Activated CD4-positive, alpha-beta T cell treated with anti-CD3 and anti-CD28 coated beads, Interleukin-2, amount 10 ng/mL, durations not matched to agents 24 days and 14 days (primary cell): Measurements from ENCODE around the gene SIGLEC15. TPM values are rescaled to one million over a fixed set of nuclear protein-coding genes. Genes with fewer than 3 reads are reported as not detected.
"Not testable (repeated sequence)": the region's sequence is repeated elsewhere in the genome, so short reads cannot be mapped to it uniquely, and the experiment has no call there.

Experiments used
- DNase-seq: peaks from one replicate; pipeline ENCODE4 v3.0.0; 2022
- H3K27ac Mint-ChIP-seq: one replicate; pipeline ENCODE4 v1.8.0; 2022; ENCODE audit warnings: mild to moderate bottlenecking, mixed read lengths
- H3K27me3 Mint-ChIP-seq: one replicate; pipeline ENCODE4 v1.8.0; 2022; ENCODE audit warnings: mixed read lengths
- H3K36me3 Mint-ChIP-seq: one replicate; pipeline ENCODE4 v1.8.0; 2022; ENCODE audit warnings: low read depth, mild to moderate bottlenecking, mixed read lengths
- H3K4me1 Mint-ChIP-seq: one replicate; pipeline ENCODE4 v1.8.0; 2021; ENCODE audit warnings: mixed read lengths
- H3K4me3 Mint-ChIP-seq: one replicate; pipeline ENCODE4 v1.8.0; 2022; ENCODE audit warnings: mild to moderate bottlenecking, moderate library complexity, mixed read lengths
- H3K9me3 Mint-ChIP-seq: one replicate; pipeline ENCODE4 v1.8.0; 2021; ENCODE audit warnings: mixed read lengths
- intact Hi-C: fragments of 100-400 bp; cut with micrococcal nuclease; formaldehyde crosslinking; loops from one replicate; pipeline ENCODE4 v1.15.1; 2023
- total RNA-seq: library from RNA; stranded (reverse); gene quantifications from 2 replicates; pipeline ENCODE4 v1.2.3, GENCODE V29; 2022

The SIGLEC15 gene
- total RNA-seq, 1 donor from 2014 or later: not detected

- no peak overlapping the region for H3K27ac Mint-ChIP-seq
- peaks cover 35% of the 10 kb centered on the region for H3K27me3 Mint-ChIP-seq
- no peak for DNase-seq
- H3K4me3 Mint-ChIP-seq: no peak overlapping the region
- intact Hi-C loops: no loop called here
- no peaks in the 10 kb centered on the region for H3K9me3 Mint-ChIP-seq
- H3K4me1 Mint-ChIP-seq: peaks cover 5% of the 10 kb centered on the region
- no peaks in the 10 kb centered on the region for H3K36me3 Mint-ChIP-seq
Measured at GRCh38 chr18:45841765-45842442, 16.4 kb downstream of the SIGLEC15 start.

- Mint-ChIP-seq H3K4me3 (no peak overlapping the region), H3K9me3 (no peaks in the 10 kb centered on the region), H3K27ac (no peak overlapping the region), H3K36me3 (no peaks in the 10 kb centered on the region), H3K27me3 (peaks cover 32% of the 10 kb centered on the region), H3K4me1 (peaks cover 4% of the 10 kb centered on the region)
- intact Hi-C loops: no loop called here
- no peak for DNase-seq
Measured at GRCh38 chr18:45843019-45843418, 17.5 kb downstream of the SIGLEC15 start.

- intact Hi-C loops: no loop called here
- Mint-ChIP-seq H3K4me1 (peaks cover 2% of the 10 kb centered on the region), H3K36me3 (peaks cover 5% of the 10 kb centered on the region), H3K27ac (no peak overlapping the region), H3K9me3 (no peaks in the 10 kb centered on the region), H3K4me3 (no peak overlapping the region), H3K27me3 (peaks cover 16% of the 10 kb centered on the region)
- no peak for DNase-seq
Measured at GRCh38 chr18:45844938-45845337, 19.5 kb downstream of the SIGLEC15 start.

- Mint-ChIP-seq H3K9me3 (no peaks in the 10 kb centered on the region), H3K4me3 (no peak overlapping the region), H3K27ac (no peak overlapping the region), H3K27me3 (peaks cover 12% of the 10 kb centered on the region), H3K4me1 (peaks cover 2% of the 10 kb centered on the region), H3K36me3 (peaks cover 8% of the 10 kb centered on the region)
- DNase-seq: no peak
- intact Hi-C loops: no loop called here
Measured at GRCh38 chr18:45845410-45845809, 19.9 kb downstream of the SIGLEC15 start.

GRCh38 chr18:45847119-45847518 lies 21.6 kb downstream of the SIGLEC15 start:
- intact Hi-C loops: no loop called here
- H3K4me1 Mint-ChIP-seq: peaks cover 2% of the 10 kb centered on the region
- H3K27me3 Mint-ChIP-seq: no peaks in the 10 kb centered on the region
- no peak overlapping the region for H3K27ac Mint-ChIP-seq
- peaks cover 11% of the 10 kb centered on the region for H3K36me3 Mint-ChIP-seq
- DNase-seq: no peak
- no peak overlapping the region for H3K4me3 Mint-ChIP-seq
- no peaks in the 10 kb centered on the region for H3K9me3 Mint-ChIP-seq

- peaks cover 26% of the 10 kb centered on the region for H3K36me3 Mint-ChIP-seq
- intact Hi-C loops, H3K27me3 Mint-ChIP-seq, H3K4me1 Mint-ChIP-seq, H3K27ac Mint-ChIP-seq, H3K9me3 Mint-ChIP-seq, H3K4me3 Mint-ChIP-seq, DNase-seq: not testable (repeated sequence)
Measured at GRCh38 chr18:45848643-45849042, 23.2 kb downstream of the SIGLEC15 start.

- H3K27ac Mint-ChIP-seq: no peak overlapping the region
- no peak for DNase-seq
- no peak overlapping the region for H3K4me3 Mint-ChIP-seq
- peaks cover 2% of the 10 kb centered on the region for H3K4me1 Mint-ChIP-seq
- H3K36me3 Mint-ChIP-seq: peaks cover 30% of the 10 kb centered on the region
- no peaks in the 10 kb centered on the region for H3K9me3 Mint-ChIP-seq
- no peaks in the 10 kb centered on the region for H3K27me3 Mint-ChIP-seq
- intact Hi-C loops: no loop called here
Measured at GRCh38 chr18:45849529-45849928, 24.1 kb downstream of the SIGLEC15 start.

- H3K27me3 Mint-ChIP-seq: no peaks in the 10 kb centered on the region
Measured at GRCh38 chr18:45850021-45850420, 24.5 kb downstream of the SIGLEC15 start.

GRCh38 chr18:45851161-45851925 lies 25.9 kb downstream of the SIGLEC15 start:
- peaks cover 45% of the 10 kb centered on the region for H3K36me3 Mint-ChIP-seq
- intact Hi-C loops: no loop called here
- no peak overlapping the region for H3K27ac Mint-ChIP-seq
- DNase-seq: no peak
- peaks cover 2% of the 10 kb centered on the region for H3K4me1 Mint-ChIP-seq
- no peaks in the 10 kb centered on the region for H3K9me3 Mint-ChIP-seq
- no peak overlapping the region for H3K4me3 Mint-ChIP-seq
- H3K27me3 Mint-ChIP-seq: no peaks in the 10 kb centered on the region

More at GRCh38 chr18:45850021-45850420, 24.5 kb downstream of the SIGLEC15 start:
- Mint-ChIP-seq H3K36me3 (peaks cover 31% of the 10 kb centered on the region), H3K9me3 (no peaks in the 10 kb centered on the region), H3K4me3 (no peak overlapping the region), H3K4me1 (peaks cover 2% of the 10 kb centered on the region), H3K27ac (no peak overlapping the region)
- intact Hi-C loops: no loop called here
- no peak for DNase-seq

- no peak for DNase-seq
- Mint-ChIP-seq H3K4me1 (no peaks in the 10 kb centered on the region), H3K36me3 (peaks cover 53% of the 10 kb centered on the region), H3K4me3 (no peak overlapping the region), H3K27me3 (no peaks in the 10 kb centered on the region), H3K27ac (no peak overlapping the region), H3K9me3 (no peaks in the 10 kb centered on the region)
- intact Hi-C loops: no loop called here
Measured at GRCh38 chr18:45852631-45853030, 27.2 kb downstream of the SIGLEC15 start.

- intact Hi-C loops: no loop called here
- Mint-ChIP-seq H3K36me3 (peaks cover 63% of the 10 kb centered on the region), H3K27ac (no peak overlapping the region), H3K4me3 (no peak overlapping the region), H3K27me3 (no peaks in the 10 kb centered on the region), H3K9me3 (no peaks in the 10 kb centered on the region), H3K4me1 (no peaks in the 10 kb centered on the region)
- DNase-seq: no peak
Measured at GRCh38 chr18:45854036-45854586, 28.6 kb downstream of the SIGLEC15 start.

GRCh38 chr18:45856531-45856930 lies 31.1 kb downstream of the SIGLEC15 start:
- peaks cover 72% of the 10 kb centered on the region for H3K36me3 Mint-ChIP-seq
- no peak overlapping the region for H3K4me3 Mint-ChIP-seq
- H3K27ac Mint-ChIP-seq: no peak overlapping the region
- no peak for DNase-seq
- intact Hi-C loops: no loop called here
- H3K4me1 Mint-ChIP-seq: no peaks in the 10 kb centered on the region
- no peaks in the 10 kb centered on the region for H3K27me3 Mint-ChIP-seq
- no peaks in the 10 kb centered on the region for H3K9me3 Mint-ChIP-seq

GRCh38 chr18:45859334-45859733 lies 33.9 kb downstream of the SIGLEC15 start:
- intact Hi-C loops: no loop called here
- Mint-ChIP-seq H3K4me3 (no peak overlapping the region), H3K4me1 (peaks cover 4% of the 10 kb centered on the region), H3K36me3 (peaks cover 72% of the 10 kb centered on the region), H3K9me3 (no peaks in the 10 kb centered on the region), H3K27me3 (no peaks in the 10 kb centered on the region), H3K27ac (no peak overlapping the region)
- DNase-seq: no peak

GRCh38 chr18:45860492-45860891 lies 35.0 kb downstream of the SIGLEC15 start:
- intact Hi-C loops: no loop called here

More at GRCh38 chr18:45860492-45860891, 35.0 kb downstream of the SIGLEC15 start:
- Mint-ChIP-seq H3K36me3 (peaks cover 78% of the 10 kb centered on the region), H3K27ac (no peak overlapping the region), H3K9me3 (peaks cover 5% of the 10 kb centered on the region), H3K27me3 (no peaks in the 10 kb centered on the region), H3K4me1 (peaks cover 4% of the 10 kb centered on the region), H3K4me3 (no peak overlapping the region)
- DNase-seq: no peak
